ENCODE data around the gene AREG.

The AREG gene

GRCh38 chr4:74473155-74473811 lies 28.3 kb downstream of the AREG start:
- no peak for TF ChIP-seq CTCF (IDR thresholded peaks at IDR 0.05)
- no peak overlapping the region for H3K27ac Mint-ChIP-seq
- no peak overlapping the region for H3K4me3 Mint-ChIP-seq

DNA sequence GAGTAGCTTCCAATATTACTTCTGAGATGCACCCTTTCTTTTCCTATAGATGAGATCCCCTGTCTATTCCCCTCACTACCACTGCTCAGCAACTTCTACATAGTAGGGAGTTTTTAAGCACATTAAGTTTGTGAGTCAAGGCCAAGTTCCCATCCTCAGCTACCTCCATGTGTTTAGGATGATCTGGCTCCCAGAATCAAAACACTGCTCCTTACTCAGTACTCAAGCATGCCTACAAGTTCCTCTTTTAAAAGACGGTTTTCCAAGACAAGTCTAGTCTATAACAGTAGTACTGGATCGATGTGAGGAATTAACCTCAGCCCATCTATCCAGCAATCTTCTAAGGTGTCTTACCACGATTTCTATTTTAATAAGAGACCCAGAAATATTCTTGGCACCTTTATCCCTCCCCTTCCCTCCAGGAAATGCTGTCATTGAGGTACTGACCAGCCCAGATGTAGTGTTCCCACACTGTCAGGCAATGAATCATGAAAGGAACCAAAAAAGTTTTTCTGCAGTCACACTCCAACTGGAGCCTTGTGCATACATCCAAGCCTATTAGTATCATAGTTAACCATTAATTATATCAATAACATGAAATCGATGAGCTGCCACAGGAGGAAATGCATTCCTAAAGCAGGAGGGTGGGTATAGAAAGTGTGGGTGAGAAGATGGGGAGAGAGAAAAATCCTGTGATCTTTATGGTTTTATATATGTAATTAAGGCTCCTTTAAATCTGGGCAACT lies 29.6 kb downstream of the AREG start:
- Mint-ChIP-seq H3K4me3 (no peak overlapping the region), H3K9me3 (no peaks in the 10 kb centered on the region), H3K36me3 (ENCODE audit: low read depth) (no peaks in the 10 kb centered on the region), H3K27me3 (ENCODE audit: low read depth, poor library complexity) (no peaks in the 10 kb centered on the region), H3K27ac (no peak overlapping the region), H3K4me1 (no peaks in the 10 kb centered on the region)
- DNase-seq, result no peak
- no peak for TF ChIP-seq CTCF (IDR thresholded peaks at IDR 0.05)

More at GRCh38 chr4:74473155-74473811, 28.3 kb downstream of the AREG start:
- no peaks in the 10 kb centered on the region for H3K9me3 Mint-ChIP-seq
- DNase-seq, result no peak
- H3K4me1 Mint-ChIP-seq, result no peaks in the 10 kb centered on the region
- no peaks in the 10 kb centered on the region for H3K36me3 Mint-ChIP-seq (ENCODE audit: low read depth)
- no peaks in the 10 kb centered on the region for H3K27me3 Mint-ChIP-seq (ENCODE audit: low read depth, poor library complexity)

- Mint-ChIP-seq H3K27me3 (ENCODE audit: low read depth, poor library complexity) (no peaks in the 10 kb centered on the region), H3K27ac (no peak overlapping the region), H3K9me3 (no peaks in the 10 kb centered on the region), H3K4me1 (no peaks in the 10 kb centered on the region), H3K36me3 (ENCODE audit: low read depth) (no peaks in the 10 kb centered on the region), H3K4me3 (no peak overlapping the region)
- TF ChIP-seq CTCF (IDR thresholded peaks at IDR 0.05), result no peak
- no peak for DNase-seq
Measured at GRCh38 chr4:74475091-74475800, 30.3 kb downstream of the AREG start.

DNA sequence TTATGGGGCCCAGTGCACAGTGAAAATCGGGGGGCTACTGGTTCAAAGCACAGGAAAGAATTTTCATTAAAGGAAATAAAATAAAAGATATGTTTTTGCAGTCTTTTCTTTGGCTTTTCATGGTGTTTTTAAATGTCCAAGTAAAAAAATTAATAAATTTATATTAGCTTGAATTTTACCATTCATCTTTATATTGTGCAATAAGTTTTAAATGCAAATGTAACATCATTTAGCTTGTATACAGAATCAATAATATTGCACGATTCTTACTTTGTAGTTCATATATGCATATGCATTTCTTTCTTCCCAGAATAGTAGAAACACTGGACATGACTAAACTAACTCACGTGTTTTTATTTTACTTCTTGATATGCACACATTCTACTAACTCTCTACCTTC lies 31.0 kb downstream of the AREG start:
- Mint-ChIP-seq H3K9me3 (no peaks in the 10 kb centered on the region), H3K36me3 (ENCODE audit: low read depth) (no peaks in the 10 kb centered on the region), H3K27me3 (ENCODE audit: low read depth, poor library complexity) (no peaks in the 10 kb centered on the region), H3K4me1 (no peaks in the 10 kb centered on the region), H3K27ac (no peak overlapping the region), H3K4me3 (no peak overlapping the region)
- TF ChIP-seq CTCF (IDR thresholded peaks at IDR 0.05), result no peak
- DNase-seq, result no peak

DNA sequence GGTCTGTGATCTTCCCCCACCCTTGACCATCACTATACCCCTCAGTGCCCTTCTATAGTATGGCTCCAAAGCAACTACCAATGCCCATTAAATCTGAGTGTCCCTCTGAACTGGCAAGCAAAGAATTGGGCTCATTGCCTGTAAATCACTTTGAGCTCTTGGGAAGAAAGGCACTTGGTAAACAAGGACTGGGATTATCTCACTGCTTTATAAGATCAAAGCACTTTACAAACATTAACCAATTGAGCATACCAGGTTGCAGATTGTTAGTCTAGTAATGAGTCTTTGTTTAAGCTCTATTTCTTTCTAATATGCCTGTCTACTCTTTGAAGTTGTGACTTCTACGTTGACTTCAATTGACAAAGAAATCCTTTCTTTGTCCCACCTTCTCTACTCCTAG lies 34.1 kb downstream of the AREG start:
- DNase-seq, result no peak
- Mint-ChIP-seq H3K4me1 (no peaks in the 10 kb centered on the region), H3K4me3 (no peak overlapping the region), H3K9me3 (no peaks in the 10 kb centered on the region), H3K36me3 (ENCODE audit: low read depth) (no peaks in the 10 kb centered on the region), H3K27ac (no peak overlapping the region), H3K27me3 (ENCODE audit: low read depth, poor library complexity) (peaks cover 1% of the 10 kb centered on the region)
- no peak for TF ChIP-seq CTCF (IDR thresholded peaks at IDR 0.05)

Data from nephron progenitor cell (in vitro differentiated cells).